ENCODE measurements around the gene CLCNKB. TPM values are rescaled to one million over a fixed set of nuclear protein-coding genes. Genes with fewer than 3 reads are reported as not detected.

The CLCNKB gene
- total RNA-seq, 1 donor from 2014 or later: not detected

- DNase-seq (ENCODE audit: low spot score): no peak
- Mint-ChIP-seq H3K9me3 (no peaks in the 10 kb centered on the region), H3K27me3 (ENCODE audit: low read depth) (peaks cover 1% of the 10 kb centered on the region), H3K4me3 (ENCODE audit: low read depth) (no peak overlapping the region), H3K27ac (no peak overlapping the region), H3K36me3 (ENCODE audit: low read depth) (no peaks in the 10 kb centered on the region), H3K4me1 (ENCODE audit: low read depth) (peaks cover 15% of the 10 kb centered on the region)
- intact Hi-C loops (cut with micrococcal nuclease): loop anchor here (1.0 to 5.0 kb wide), 3 partner anchors 23 to 217 kb away; no protein-coding TSS in a partner anchor
These were observed 33.9 kb upstream of the CLCNKB start for GRCh38 chr1:16009678-16010077.

DNA sequence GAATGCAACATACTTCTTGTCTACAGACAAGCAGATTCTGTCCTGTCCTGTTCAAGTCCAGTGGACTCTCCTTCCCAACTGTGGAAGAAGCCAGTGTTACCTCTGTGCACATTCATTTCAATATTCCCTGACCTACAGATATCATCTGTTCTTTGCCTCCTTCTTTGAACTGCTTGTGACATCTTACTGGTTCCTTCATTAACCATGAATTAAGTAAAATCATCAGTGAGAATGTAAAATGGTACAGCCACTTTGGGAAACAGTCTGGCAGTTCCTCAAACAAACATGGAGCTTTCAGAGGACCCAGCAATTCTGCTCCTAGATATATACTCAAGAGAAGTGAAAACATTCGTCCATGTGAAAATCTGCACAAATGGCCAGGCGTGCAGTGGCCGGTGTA lies 32.7 kb upstream of the CLCNKB start:
- DNase-seq (ENCODE audit: low spot score): no peak
- Mint-ChIP-seq H3K9me3 (no peaks in the 10 kb centered on the region), H3K27me3 (ENCODE audit: low read depth) (peaks cover 2% of the 10 kb centered on the region), H3K4me3 (ENCODE audit: low read depth) (no peak overlapping the region), H3K27ac (no peak overlapping the region), H3K4me1 (ENCODE audit: low read depth) (peaks cover 15% of the 10 kb centered on the region), H3K36me3 (ENCODE audit: low read depth) (no peaks in the 10 kb centered on the region)
- intact Hi-C loops (cut with micrococcal nuclease): no loop called here

- intact Hi-C loops (cut with micrococcal nuclease): no loop called here
- Mint-ChIP-seq H3K4me3 (ENCODE audit: low read depth) (no peak overlapping the region), H3K27ac (no peak overlapping the region), H3K27me3 (ENCODE audit: low read depth) (peaks cover 2% of the 10 kb centered on the region), H3K36me3 (ENCODE audit: low read depth) (no peaks in the 10 kb centered on the region), H3K9me3 (no peaks in the 10 kb centered on the region), H3K4me1 (ENCODE audit: low read depth) (peaks cover 7% of the 10 kb centered on the region)
- DNase-seq (ENCODE audit: low spot score): no peak
These were observed 31.5 kb upstream of the CLCNKB start for GRCh38 chr1:16011936-16012589.

- no peak for DNase-seq (ENCODE audit: low spot score)
- no peak overlapping the region for H3K4me3 Mint-ChIP-seq (ENCODE audit: low read depth)
- H3K36me3 Mint-ChIP-seq (ENCODE audit: low read depth): no peaks in the 10 kb centered on the region
- no peak overlapping the region for H3K27ac Mint-ChIP-seq
- peaks cover 2% of the 10 kb centered on the region for H3K27me3 Mint-ChIP-seq (ENCODE audit: low read depth)
- intact Hi-C loops (cut with micrococcal nuclease): no loop called here
- H3K9me3 Mint-ChIP-seq: no peaks in the 10 kb centered on the region
- peaks cover 6% of the 10 kb centered on the region for H3K4me1 Mint-ChIP-seq (ENCODE audit: low read depth)
These were observed 30.9 kb upstream of the CLCNKB start for GRCh38 chr1:16012590-16013219.

DNA sequence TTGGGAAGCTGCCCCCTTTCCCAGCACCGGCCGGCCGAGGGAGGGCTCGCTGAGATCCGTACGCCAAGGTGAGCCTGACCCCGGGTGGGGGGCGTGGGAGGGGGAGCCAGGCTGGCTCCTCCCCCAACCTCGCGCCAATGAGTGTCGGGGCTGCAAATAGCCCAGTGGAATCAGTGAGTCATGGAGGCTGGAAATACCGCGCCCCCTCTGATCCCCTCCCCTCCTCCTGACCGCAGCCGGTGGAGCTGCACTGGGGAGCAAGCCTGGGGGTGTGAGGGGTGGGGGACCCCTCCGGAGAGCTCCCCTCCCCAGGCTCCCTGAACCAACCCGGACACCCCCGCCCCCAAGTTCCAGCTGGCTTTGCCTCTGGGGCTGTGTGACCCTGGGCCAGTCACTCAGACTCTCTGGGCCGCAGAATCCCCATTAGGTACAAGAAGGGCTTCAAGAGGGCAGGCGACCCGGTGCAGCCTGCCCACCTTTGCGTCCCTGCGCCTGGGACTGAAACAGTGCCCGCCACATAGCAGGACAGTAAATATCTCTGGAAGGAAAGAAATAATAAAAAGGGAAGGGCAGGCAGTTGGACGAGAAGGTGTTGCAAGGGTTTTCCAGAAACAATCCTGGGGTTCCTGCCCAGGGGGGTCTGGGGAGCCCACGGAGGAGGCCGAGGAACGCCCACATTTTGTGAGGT lies 30.2 kb upstream of the CLCNKB start:
- Mint-ChIP-seq H3K36me3 (ENCODE audit: low read depth) (no peaks in the 10 kb centered on the region), H3K27ac (peak overlapping the region; percentile 52), H3K27me3 (ENCODE audit: low read depth) (peaks cover 2% of the 10 kb centered on the region), H3K4me3 (ENCODE audit: low read depth) (no peak overlapping the region), H3K4me1 (ENCODE audit: low read depth) (peaks cover 6% of the 10 kb centered on the region), H3K9me3 (no peaks in the 10 kb centered on the region)
- intact Hi-C loops (cut with micrococcal nuclease): no loop called here
- peak; percentile 18 for DNase-seq (ENCODE audit: low spot score)

GRCh38 chr1:16013908-16014258 lies 29.7 kb upstream of the CLCNKB start:
- Mint-ChIP-seq H3K4me3 (ENCODE audit: low read depth) (no peak overlapping the region), H3K36me3 (ENCODE audit: low read depth) (no peaks in the 10 kb centered on the region), H3K27me3 (ENCODE audit: low read depth) (peaks cover 2% of the 10 kb centered on the region), H3K27ac (no peak overlapping the region), H3K4me1 (ENCODE audit: low read depth) (peaks cover 6% of the 10 kb centered on the region), H3K9me3 (no peaks in the 10 kb centered on the region)
- intact Hi-C loops (cut with micrococcal nuclease): no loop called here
- no peak for DNase-seq (ENCODE audit: low spot score)

- Mint-ChIP-seq H3K27ac (no peak overlapping the region), H3K4me1 (ENCODE audit: low read depth) (peaks cover 6% of the 10 kb centered on the region), H3K4me3 (ENCODE audit: low read depth) (no peak overlapping the region), H3K9me3 (no peaks in the 10 kb centered on the region), H3K27me3 (ENCODE audit: low read depth) (peaks cover 2% of the 10 kb centered on the region), H3K36me3 (ENCODE audit: low read depth) (no peaks in the 10 kb centered on the region)
- intact Hi-C loops (cut with micrococcal nuclease): no loop called here
- DNase-seq (ENCODE audit: low spot score): no peak
These were observed 28.8 kb upstream of the CLCNKB start for GRCh38 chr1:16014509-16015482.

DNA sequence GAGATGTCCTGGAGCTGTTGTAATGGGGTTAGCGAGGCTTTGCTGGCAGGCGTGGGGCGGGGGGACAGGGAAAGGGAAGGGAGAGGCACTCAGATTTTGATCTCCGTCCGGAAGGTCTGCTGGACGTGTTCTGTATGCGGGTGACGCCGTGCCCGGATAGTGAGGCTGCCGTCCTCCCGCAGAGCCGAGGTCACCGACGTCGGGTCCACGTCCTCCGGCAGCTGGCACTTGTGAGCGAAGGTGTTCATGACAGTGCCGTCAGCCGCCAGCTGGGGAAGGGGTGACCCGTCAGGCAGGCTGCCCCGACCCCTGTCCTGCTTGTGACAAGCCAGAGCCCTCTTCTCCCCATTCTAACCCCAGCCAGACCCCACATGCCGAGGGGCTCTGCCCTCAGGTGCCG lies 28.1 kb upstream of the CLCNKB start:
- intact Hi-C loops (cut with micrococcal nuclease): no loop called here
- Mint-ChIP-seq H3K9me3 (no peaks in the 10 kb centered on the region), H3K4me3 (ENCODE audit: low read depth) (no peak overlapping the region), H3K27ac (no peak overlapping the region), H3K4me1 (ENCODE audit: low read depth) (peaks cover 6% of the 10 kb centered on the region), H3K27me3 (ENCODE audit: low read depth) (peaks cover 2% of the 10 kb centered on the region), H3K36me3 (ENCODE audit: low read depth) (no peaks in the 10 kb centered on the region)
- no peak for DNase-seq (ENCODE audit: low spot score)

- Mint-ChIP-seq H3K27me3 (ENCODE audit: low read depth) (peaks cover 2% of the 10 kb centered on the region), H3K36me3 (ENCODE audit: low read depth) (no peaks in the 10 kb centered on the region), H3K27ac (no peak overlapping the region), H3K4me3 (ENCODE audit: low read depth) (no peak overlapping the region), H3K9me3 (no peaks in the 10 kb centered on the region), H3K4me1 (ENCODE audit: low read depth) (peaks cover 6% of the 10 kb centered on the region)
- DNase-seq (ENCODE audit: low spot score): no peak
- intact Hi-C loops (cut with micrococcal nuclease): no loop called here
These were observed 27.4 kb upstream of the CLCNKB start for GRCh38 chr1:16015960-16016901.

DNA sequence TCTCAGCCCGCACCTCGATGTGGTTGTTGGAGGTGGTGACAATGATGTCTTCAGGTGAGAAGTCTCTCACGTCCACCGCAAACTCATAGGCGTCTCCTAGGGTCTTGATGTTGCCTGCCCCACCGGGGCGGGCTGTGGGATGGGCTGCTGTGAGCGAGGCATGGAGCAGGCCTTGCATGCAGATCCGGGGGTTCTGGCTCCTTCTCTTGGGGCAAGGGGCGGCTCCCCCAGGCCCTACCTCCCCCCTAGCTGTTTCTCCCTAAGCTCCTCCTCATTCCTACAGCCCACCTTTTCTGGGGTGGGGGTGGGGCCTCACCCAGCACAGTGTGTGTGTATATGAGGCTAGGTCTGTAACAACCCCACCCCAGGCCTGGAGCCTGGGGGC lies 26.5 kb upstream of the CLCNKB start:
- no peak for DNase-seq (ENCODE audit: low spot score)
- Mint-ChIP-seq H3K4me3 (ENCODE audit: low read depth) (no peak overlapping the region), H3K9me3 (no peaks in the 10 kb centered on the region), H3K36me3 (ENCODE audit: low read depth) (no peaks in the 10 kb centered on the region), H3K27ac (no peak overlapping the region), H3K27me3 (ENCODE audit: low read depth) (peaks cover 2% of the 10 kb centered on the region), H3K4me1 (ENCODE audit: low read depth) (peaks cover 6% of the 10 kb centered on the region)
- intact Hi-C loops (cut with micrococcal nuclease): no loop called here

DNA sequence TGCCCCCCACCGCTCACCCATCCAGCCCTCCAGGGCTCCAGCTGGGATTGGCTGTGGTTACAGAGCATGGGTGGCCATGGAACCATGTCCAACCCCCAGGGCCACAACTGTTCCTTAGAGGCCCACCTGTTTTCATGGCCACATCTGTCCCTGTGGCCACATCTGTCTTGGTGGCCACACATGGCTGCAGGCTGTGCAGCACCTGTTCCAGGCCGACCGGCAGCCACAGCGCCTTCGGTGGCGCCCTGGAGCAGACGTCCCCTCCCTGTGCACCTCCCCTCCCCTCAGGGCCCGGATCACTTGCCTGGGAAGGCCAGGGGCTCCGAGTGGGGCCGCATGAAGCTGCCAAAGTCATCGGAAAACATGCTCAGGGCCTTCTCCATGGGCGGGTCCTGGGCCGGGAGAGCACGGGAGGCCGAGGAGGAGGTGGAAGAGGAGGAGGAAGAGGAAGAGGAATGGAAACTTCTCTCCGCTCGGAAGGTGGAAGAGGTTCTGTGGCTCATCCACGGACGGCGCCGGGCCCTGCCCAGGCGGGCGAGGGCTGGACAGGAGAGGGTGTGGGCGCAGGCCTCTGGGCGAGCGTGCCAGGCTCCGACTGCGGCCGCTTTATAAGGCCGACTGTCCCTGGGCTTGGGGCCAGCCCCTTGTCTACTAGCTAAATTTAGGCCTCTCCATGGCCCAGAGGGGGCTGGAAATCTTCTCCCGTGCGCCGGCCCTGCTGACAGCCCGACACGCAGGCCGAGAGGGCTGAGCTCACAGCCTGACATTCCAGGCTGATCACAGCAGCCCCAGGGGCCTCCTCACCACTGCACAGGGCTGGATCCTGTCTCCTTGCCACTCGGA lies 25.9 kb upstream of the CLCNKB start, which contains the start of gene HSPB7:
HSPB7 (minus strand) TSS at position 583 of the 843 bp plus-strand sequence; CDS start at position 503, 80 bp downstream.
- Mint-ChIP-seq H3K36me3 (ENCODE audit: low read depth) (no peaks in the 10 kb centered on the region), H3K4me1 (ENCODE audit: low read depth) (peaks cover 2% of the 10 kb centered on the region), H3K27me3 (ENCODE audit: low read depth) (peaks cover 2% of the 10 kb centered on the region), H3K9me3 (no peaks in the 10 kb centered on the region), H3K27ac (no peak within 1 kb of the TSS), H3K4me3 (ENCODE audit: low read depth) (no peak within 1 kb of the TSS)
- no peak for DNase-seq (ENCODE audit: low spot score)
- intact Hi-C loops (cut with micrococcal nuclease): no loop called here

All from activated T-helper 2 cell treated with anti-CD3 and anti-CD28 coated beads, Interferon-gamma antibody, Interleukin-2, Interleukin-4, amounts not matched to agents 10 μg/mL and 5 μg/mL and 100 μg/mL, durations not matched to agents 14 hours and 24 hours and 36 hours (primary cell).